HG03575 (cell line): ENCODE data around the gene ISLR.

Source experiments
- ATAC-seq: cut with Tn5 transposase; IDR thresholded peaks from one replicate; pipeline ENCODE4 v1.9.1; 2021; ENCODE audit not compliant: unreplicated experiment, insufficient number of reproducible peaks, low FRiP score; ENCODE audit errors: extremely low read depth

The ISLR gene, protein sequence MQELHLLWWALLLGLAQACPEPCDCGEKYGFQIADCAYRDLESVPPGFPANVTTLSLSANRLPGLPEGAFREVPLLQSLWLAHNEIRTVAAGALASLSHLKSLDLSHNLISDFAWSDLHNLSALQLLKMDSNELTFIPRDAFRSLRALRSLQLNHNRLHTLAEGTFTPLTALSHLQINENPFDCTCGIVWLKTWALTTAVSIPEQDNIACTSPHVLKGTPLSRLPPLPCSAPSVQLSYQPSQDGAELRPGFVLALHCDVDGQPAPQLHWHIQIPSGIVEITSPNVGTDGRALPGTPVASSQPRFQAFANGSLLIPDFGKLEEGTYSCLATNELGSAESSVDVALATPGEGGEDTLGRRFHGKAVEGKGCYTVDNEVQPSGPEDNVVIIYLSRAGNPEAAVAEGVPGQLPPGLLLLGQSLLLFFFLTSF

DNA sequence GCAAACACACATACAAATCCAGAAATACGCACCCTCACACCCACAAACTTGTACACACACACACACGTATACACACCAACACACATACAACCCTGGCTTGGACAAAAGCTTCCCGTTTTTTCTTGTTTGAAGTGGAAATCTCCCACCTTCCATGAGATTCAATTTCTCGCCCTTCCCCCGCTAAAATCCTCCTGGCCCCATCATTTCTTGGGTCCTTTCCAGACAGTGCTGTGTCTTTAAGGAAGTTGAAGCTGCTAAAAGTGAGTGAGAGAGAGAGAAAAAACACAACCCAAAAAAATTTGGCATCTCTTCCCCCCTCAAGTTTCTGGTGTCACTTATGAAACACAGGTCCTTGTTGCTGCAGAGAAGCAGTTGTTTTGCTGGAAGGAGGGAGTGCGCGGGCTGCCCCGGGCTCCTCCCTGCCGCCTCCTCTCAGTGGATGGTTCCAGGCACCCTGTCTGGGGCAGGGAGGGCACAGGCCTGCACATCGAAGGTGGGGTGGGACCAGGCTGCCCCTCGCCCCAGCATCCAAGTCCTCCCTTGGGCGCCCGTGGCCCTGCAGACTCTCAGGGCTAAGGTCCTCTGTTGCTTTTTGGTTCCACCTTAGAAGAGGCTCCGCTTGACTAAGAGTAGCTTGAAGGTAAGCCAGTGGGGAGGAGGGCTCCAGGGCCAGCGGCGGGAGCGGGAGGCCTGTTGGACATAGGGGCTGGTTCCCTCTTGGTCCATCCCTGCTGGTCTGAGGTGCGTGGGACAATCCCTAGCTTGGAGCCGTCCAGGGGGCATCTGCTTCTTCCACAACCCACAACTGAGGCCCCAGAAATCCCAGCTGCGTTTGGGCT, at the start of gene ISLR:
Gene ISLR (plus strand): TSS at position 331 of the 839 bp plus-strand sequence. CDS start 1,149 bp downstream, outside the sequence.
- no peak for ATAC-seq

DNA sequence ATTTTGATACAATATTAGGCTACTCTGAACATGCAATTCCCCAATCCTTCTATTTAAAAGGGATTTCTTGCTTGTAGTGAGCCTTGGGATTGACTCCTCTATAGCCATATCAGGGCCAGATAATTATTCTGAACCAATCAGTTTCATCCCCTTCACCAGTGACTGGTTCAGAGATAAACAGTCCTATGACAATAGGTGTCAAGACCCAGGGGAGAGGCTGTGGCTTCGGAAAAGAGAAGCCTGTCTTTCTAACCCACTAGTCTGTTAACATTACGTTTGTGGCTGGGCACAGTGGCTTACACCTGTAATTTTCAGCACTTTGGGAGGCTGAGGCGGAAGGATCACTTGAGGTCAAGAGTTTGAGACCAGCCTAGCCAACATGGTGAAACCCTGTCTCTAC, 49.3 kb upstream of the ISLR start:
- no peak for ATAC-seq

DNA sequence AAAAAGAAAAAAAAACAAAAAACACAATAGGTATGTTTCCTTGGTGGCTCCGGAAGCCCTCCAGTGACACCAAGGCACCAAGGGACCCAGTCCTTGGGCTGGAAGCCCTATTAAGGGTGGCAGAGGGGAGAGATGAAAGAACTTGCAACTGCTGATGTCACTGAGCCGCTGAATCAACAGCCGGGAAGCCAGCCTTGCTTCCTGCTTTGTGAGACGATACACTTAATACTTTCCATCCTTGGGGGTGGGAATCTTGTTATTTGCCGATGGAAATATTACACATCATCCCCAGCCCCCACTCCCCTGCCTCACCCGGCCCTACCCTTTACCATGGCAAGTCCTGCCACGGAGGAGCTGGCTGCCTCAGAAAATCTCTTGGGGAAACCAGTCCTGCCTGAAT, 48.8 kb upstream of the ISLR start:
- no peak for ATAC-seq

DNA sequence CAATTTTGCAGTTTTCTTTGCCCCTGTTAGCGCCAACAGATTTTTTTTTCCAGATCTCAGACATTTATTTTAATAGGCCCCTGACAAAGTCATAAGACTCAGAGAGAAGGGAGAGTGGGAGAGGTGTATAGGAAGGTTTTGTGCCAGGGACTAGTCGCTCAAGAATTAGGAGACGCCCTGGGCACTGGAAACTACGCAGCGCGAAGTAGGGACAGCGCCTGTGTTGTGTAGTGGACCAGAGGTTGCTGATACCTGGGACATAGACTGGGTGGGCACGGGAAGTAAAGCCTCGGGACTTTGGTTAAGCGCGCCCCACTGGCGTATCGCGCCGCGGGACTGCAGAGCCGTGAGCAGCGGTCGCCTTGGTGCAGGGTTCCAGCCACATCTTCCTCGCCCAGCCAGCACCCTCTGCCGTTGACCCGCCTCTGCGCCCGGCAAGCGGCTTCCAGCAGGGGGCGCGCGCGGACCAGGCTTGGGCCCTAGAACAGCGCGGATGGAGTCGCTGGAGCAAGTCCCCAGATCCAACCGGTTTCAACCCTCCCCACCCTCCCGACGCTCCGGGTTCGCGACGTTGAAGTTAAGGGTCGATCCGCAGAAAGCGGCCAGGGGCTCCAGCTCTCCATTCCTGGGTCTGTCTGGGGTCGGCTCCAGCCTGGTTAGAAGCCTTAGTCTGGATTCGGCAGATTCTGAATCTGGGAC, 46.1 kb upstream of the ISLR start:
- no peak for ATAC-seq

DNA sequence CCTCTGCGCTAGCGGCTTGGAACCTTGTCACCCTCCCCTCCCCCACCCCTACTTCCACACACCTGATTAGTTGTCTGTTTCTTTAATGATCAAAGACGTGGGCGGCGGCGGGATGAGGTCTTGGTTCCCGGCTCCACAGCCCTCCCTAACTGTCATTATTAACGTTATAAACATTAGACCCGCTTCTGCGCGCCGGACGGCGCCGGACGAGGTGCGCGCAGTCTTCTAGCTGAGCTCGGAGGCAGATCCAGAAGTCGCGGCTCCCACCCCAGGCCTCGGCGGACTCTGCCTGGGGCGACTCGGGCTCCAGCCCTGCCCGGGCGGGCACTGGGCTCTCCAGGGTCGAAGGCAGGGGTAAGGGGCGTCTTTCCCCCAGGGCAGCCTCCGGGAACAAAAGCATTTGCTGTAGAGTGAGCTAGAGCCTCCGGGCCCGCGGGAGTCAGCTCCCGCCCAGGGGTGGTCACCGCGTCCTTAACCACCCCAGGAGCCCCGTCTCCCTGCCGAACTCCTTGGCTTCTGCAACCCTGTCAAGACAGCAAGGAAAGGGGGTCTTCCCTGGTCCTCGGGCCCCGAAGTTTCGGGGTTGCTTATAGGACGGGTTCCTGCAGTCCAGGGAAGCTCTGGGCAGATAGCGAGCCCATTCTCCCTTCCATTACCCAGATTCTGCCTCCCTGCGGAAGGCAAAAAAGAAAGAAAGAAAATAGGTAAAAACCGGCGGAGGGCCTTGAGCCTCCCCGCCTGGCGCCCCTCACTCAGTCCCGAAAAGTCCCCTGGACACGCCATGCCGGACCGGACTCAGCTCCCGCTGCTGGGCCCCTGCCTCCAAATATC, 45.3 kb upstream of the ISLR start:
- no peak for ATAC-seq

DNA sequence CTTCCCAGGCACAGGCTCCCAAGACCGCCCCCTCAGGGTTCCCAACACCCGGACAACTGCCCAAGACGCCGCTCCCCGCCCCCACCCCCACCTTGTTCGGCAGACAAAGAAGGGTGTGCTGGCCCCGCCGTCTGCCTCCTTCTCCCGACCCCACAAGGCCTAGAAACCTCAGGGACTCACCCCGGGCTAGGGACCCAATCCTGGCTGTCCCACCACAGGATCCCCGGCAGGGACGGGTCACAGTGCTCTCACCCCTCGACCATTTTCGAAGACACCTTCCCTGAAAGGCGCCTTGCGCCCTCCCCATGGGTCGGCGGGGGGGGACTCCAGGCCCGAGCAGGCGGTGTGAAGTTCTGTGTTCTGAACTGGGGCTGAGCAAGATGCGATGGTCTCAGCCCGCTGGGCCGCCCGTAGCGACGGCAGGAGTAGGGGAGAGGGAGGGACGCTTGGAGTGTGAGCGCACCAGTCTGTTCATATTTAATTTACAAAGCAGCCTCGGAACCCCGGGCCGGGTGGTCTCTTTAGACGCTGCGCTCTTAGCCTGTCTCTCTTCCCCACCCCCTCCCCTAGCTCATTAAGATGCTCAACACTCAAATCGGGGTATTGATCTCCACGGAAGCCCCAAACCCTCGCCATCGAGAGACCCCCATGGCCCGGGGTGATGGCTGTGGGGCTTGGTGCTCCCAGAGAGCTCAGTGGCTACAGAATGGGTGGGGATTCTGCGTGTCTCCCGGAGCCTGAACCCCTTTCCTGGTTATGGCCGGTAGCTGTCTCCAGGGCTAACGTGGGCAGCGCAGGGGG, 44.5 kb upstream of the ISLR start:
- no peak for ATAC-seq

DNA sequence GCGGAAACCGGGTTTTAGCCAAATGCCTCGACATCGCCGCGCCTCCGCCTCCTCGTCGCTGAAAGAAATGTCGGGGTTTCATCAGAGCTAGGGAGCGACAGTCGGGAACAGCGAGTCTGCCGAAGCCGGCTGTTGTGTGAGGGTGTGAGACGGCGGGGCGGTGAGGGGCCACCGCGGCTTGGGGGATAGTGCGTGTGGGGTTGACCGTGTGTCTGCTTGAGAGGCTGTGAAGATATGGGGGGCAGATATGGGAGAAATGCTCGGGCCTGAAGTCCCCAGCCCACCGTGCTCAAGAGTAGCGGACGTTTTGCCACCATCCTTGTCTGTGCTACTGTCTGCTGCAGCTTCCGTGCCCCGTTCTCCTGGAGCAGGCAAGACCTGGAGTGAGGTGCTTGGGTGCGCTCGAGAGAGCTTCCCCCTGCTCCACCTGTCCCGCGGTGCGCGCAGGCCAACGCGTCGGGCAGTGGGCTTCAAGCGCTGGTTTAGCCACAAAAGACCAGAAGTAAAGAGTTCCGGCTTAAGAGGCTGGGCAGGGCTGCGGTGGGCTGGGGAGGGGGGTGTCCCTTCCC, 43.8 kb upstream of the ISLR start:
- no peak for ATAC-seq

DNA sequence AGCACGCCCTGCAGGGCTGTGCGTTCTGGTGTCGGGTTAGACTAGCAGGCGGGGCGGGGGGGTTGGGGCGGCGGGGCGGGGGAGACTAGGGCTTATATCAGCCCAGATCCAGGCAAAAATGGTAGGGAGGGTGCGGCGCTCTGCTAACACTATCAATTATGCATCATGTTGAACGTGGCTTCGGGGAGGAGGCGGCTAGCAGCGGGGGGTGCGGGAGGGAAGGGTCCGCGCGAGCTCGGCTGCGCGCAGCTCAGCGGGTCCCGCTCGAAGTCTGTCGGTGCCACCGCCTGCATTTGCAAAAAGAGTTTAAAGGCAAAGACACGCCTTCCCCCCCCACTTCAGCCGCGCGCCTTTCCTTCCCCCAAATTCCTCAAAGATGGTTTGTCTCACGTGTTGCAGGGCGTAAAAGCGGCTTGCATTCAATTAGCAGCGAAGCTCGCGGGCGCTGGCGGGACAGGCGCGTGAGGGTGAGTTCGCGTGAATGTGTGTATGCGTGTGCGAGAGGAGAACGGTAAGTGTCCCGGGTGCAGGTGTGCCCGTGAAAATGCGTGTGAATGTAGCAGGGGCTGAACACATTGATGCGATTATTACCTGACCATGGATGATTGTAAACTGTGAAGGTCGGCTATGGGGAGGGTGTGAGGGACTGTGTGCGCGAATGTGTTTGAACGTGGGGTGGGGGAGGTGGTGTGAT, 43.2 kb upstream of the ISLR start, which contains the start of gene ISLR2:
Gene ISLR2 (plus strand): TSS at position 432 of the 694 bp plus-strand sequence. CDS start 2,169 bp downstream, outside the sequence.
- no peak for ATAC-seq

DNA sequence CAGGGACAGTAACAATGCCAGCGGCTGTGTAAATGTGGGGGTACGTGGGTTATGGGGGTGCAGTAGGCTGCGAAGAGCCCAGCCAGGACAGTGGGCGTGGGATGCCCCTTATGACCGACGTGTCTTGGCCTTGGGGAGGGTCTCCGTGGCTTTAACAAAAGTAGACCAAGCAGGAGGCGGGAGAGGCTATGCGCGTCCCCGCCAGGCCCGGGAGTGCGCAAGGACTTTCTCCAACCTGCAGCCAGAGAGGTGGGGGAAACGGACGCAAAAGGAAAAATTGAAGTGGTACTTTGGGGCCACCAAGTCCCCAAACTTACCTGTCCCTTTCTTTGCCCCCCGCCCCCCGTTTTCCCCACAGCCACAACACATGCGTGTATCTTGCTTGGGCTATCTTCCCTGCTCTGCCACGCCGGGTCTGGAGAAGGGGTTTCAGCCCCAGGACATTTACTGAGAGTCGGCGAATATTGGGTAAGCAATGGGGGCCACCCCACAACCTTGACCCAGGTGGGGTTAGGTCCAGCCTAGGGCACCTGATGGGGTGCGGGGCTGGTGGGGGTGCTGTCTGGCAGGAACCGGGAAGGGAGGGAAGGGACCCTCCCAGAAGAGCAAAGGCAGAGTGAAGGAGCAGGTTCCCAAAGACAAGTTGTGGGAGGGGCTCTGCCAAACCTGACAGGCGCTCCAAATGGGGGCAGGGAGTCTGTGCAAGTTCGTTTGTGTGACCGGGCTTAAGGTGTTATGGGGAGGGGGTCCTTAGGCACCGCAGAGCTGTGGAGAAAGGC, 42.5 kb upstream of the ISLR start:
- no peak for ATAC-seq

DNA sequence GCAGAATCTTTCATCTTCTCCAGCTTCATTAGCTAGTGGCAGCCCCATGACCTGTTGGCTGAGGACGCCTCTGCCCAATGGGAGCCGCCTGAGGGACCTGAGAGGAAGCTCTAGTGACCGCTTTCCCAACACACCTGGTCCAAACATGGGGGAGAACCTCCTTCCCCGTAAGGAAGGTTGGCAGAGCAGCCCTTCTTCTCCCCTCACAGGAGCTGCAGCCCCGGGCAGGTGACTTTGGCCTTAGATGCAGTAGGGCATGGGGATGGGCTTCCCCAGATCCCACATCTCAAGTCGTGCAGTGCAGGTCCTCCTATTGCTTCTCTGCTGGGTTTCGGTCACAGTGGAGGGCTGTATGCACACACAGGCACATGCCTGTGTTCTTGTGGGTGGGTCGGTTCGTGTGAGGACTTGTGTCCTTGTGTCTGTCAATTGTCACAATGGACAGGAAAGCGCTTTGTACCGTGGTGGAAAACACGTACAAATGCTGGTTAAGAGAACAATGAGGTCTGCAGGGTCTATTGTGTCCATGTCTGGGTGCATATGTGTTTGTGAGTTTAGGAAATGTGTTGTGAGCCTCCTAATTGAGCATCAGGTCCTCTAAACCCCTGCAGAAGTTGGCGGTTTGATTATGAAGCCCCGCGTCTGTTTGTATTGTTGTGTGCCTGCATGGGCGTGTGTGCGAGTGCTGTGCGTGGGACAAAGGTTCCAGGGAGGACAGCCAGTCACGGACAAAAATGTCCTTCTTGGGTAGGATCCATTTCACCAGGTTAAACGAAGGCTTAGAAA, 41.7 kb upstream of the ISLR start:
- ATAC-seq = no peak

DNA sequence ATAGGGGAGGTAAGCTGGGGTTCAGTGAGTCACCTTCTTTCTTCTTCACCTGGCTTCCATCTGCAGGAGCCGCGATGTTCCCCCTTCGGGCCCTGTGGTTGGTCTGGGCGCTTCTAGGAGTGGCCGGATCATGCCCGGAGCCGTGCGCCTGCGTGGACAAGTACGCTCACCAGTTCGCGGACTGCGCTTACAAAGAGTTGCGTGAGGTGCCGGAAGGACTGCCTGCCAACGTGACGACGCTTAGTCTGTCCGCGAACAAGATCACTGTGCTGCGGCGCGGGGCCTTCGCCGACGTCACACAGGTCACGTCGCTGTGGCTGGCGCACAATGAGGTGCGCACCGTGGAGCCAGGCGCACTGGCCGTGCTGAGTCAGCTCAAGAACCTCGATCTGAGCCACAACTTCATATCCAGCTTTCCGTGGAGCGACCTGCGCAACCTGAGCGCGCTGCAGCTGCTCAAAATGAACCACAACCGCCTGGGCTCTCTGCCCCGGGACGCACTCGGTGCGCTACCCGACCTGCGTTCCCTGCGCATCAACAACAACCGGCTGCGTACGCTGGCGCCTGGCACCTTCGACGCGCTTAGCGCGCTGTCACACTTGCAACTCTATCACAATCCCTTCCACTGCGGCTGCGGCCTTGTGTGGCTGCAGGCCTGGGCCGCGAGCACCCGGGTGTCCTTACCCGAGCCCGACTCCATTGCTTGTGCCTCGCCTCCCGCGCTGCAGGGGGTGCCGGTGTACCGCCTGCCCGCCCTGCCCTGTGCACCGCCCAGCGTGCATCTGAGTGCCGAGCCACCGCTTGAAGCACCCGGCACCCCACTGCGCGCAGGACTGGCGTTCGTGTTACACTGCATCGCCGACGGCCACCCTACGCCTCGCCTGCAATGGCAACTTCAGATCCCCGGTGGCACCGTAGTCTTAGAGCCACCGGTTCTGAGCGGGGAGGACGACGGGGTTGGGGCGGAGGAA, 40.5 kb upstream of the ISLR start:
- no peak for ATAC-seq

DNA sequence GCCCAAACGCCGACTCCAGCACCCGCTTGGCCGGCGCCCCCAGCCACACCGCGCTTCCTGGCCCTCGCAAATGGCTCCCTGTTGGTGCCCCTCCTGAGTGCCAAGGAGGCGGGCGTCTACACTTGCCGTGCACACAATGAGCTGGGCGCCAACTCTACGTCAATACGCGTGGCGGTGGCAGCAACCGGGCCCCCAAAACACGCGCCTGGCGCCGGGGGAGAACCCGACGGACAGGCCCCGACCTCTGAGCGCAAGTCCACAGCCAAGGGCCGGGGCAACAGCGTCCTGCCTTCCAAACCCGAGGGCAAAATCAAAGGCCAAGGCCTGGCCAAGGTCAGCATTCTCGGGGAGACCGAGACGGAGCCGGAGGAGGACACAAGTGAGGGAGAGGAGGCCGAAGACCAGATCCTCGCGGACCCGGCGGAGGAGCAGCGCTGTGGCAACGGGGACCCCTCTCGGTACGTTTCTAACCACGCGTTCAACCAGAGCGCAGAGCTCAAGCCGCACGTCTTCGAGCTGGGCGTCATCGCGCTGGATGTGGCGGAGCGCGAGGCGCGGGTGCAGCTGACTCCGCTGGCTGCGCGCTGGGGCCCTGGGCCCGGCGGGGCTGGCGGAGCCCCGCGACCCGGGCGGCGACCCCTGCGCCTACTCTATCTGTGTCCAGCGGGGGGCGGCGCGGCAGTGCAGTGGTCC, 39.7 kb upstream of the ISLR start:
- no peak for ATAC-seq

DNA sequence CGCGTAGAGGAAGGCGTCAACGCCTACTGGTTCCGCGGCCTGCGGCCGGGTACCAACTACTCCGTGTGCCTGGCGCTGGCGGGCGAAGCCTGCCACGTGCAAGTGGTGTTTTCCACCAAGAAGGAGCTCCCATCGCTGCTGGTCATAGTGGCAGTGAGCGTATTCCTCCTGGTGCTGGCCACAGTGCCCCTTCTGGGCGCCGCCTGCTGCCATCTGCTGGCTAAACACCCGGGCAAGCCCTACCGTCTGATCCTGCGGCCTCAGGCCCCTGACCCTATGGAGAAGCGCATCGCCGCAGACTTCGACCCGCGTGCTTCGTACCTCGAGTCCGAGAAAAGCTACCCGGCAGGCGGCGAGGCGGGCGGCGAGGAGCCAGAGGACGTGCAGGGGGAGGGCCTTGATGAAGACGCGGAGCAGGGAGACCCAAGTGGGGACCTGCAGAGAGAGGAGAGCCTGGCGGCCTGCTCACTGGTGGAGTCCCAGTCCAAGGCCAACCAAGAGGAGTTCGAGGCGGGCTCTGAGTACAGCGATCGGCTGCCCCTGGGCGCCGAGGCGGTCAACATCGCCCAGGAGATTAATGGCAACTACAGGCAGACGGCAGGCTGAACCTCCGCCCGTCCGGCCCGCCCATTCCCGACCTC, 39.0 kb upstream of the ISLR start:
- ATAC-seq = no peak
